Stimulated activated CD4-positive, alpha-beta T cell treated with anti-CD3 and anti-CD28 coated beads, TNF-alpha, amount 100 ng/mL, for 4 hours (primary cell): Measurements from ENCODE around the gene ARHGEF12.

Experiments
- DNase-seq, 3 experiments: peaks; one replicate each; pipeline ENCODE4 v3.0.0-alpha.2; 2020; ENCODE audit warnings: low read depth in 3 of 3

Gene ARHGEF12

GRCh38 chr11:120339394-120339890 lies 3.2 kb downstream of the ARHGEF12 start:
- DNase-seq = no peak

- DNase-seq = no peak
Observed at GRCh38 chr11:120340529-120340928, 4.3 kb downstream of the ARHGEF12 start.

- no peak for DNase-seq
Observed at GRCh38 chr11:120342226-120342625, 6.0 kb downstream of the ARHGEF12 start.

GRCh38 chr11:120342678-120343077 lies 6.5 kb downstream of the ARHGEF12 start:
- no peak for DNase-seq

- no peak for DNase-seq
Observed at GRCh38 chr11:120343429-120343828, 7.2 kb downstream of the ARHGEF12 start.

GRCh38 chr11:120344302-120345004 lies 8.2 kb downstream of the ARHGEF12 start:
- no peak for DNase-seq

- DNase-seq = no peak
Observed at GRCh38 chr11:120346233-120346632, 10.0 kb downstream of the ARHGEF12 start.

- DNase-seq = no peak
Observed at GRCh38 chr11:120350637-120351036, 14.4 kb downstream of the ARHGEF12 start.

- no peak for DNase-seq
Observed at GRCh38 chr11:120352405-120352804, 16.2 kb downstream of the ARHGEF12 start.

GRCh38 chr11:120354068-120354467 lies 17.9 kb downstream of the ARHGEF12 start:
- no peak for DNase-seq

GRCh38 chr11:120354779-120355178 lies 18.6 kb downstream of the ARHGEF12 start:
- no peak for DNase-seq

GRCh38 chr11:120357620-120358019 lies 21.4 kb downstream of the ARHGEF12 start:
- DNase-seq = no peak

GRCh38 chr11:120358729-120359128 lies 22.5 kb downstream of the ARHGEF12 start:
- DNase-seq = no peak

- no peak for DNase-seq
Observed at GRCh38 chr11:120363436-120363835, 27.2 kb downstream of the ARHGEF12 start.

GRCh38 chr11:120365512-120365911 lies 29.3 kb downstream of the ARHGEF12 start:
- DNase-seq = no peak

GRCh38 chr11:120372296-120372695 lies 36.1 kb downstream of the ARHGEF12 start:
- no peak for DNase-seq

- no peak for DNase-seq
Observed at GRCh38 chr11:120375076-120375475, 38.9 kb downstream of the ARHGEF12 start.

- DNase-seq = no peak
Observed at GRCh38 chr11:120376547-120377182, 40.5 kb downstream of the ARHGEF12 start.

GRCh38 chr11:120378474-120378873 lies 42.3 kb downstream of the ARHGEF12 start:
- DNase-seq = no peak

- no peak for DNase-seq
Observed at GRCh38 chr11:120381401-120381800, 45.2 kb downstream of the ARHGEF12 start.

GRCh38 chr11:120383518-120384155 lies 47.4 kb downstream of the ARHGEF12 start:
- DNase-seq = no peak

- no peak for DNase-seq
Observed at GRCh38 chr11:120384476-120384875, 48.3 kb downstream of the ARHGEF12 start.

- no peak for DNase-seq
Observed at GRCh38 chr11:120385110-120385509, 48.9 kb downstream of the ARHGEF12 start.
